ENCODE data around the gene RHD.
A peak's percentile ranks its signal among the peaks of the same experiment; 100 is the strongest.

The RHD gene

DNA sequence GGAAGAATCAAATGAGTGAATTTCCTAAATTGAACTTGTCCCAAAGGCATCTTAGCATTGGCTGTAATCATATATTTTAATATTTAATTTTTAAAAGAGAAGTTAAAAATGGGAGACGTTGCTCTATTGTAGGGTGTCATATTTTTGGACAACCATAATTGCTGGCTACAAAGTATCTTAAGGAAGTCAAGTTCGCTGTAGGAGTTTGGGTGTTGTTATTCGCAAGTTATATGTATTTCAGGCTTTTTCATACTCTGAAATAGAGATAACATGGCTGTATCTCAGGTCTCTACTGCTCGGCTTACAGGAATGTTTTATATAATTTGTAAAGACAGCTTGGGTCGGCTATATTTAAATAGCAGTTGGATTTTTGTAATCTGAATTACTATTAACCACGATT, 66.7 kb downstream of the RHD start:
- peak overlapping the region; percentile 91 for H3K4me3 ChIP-seq (ENCODE audit: insufficient read length, low read depth)
- no peaks in the 10 kb centered on the region for H3K27me3 ChIP-seq (ENCODE audit: insufficient read depth, insufficient read length)
- no peak for DNase-seq (ENCODE audit: low read depth, low spot score)
- TF ChIP-seq ZNF274 (IDR thresholded peaks at IDR 0.05; ENCODE audit: low read depth, low read length) (no peak), YY1 (IDR thresholded peaks at IDR 0.05; ENCODE audit: insufficient read depth, insufficient read length) (no peak), SUZ12 (IDR thresholded peaks at IDR 0.05; ENCODE audit: extremely low read depth, insufficient read depth, insufficient read length) (no peak)
- no peaks in the 10 kb centered on the region for H3K9me3 ChIP-seq (ENCODE audit: insufficient read depth, low read length)
- H3K9ac ChIP-seq (ENCODE audit: insufficient read length, low read depth) = peak overlapping the region; percentile 98
- no peaks in the 10 kb centered on the region for H3K4me1 ChIP-seq (ENCODE audit: insufficient read depth, insufficient read length)
- H3K36me3 ChIP-seq (ENCODE audit: insufficient read depth, insufficient read length, low read length) = peaks cover 32% of the 10 kb centered on the region

DNA sequence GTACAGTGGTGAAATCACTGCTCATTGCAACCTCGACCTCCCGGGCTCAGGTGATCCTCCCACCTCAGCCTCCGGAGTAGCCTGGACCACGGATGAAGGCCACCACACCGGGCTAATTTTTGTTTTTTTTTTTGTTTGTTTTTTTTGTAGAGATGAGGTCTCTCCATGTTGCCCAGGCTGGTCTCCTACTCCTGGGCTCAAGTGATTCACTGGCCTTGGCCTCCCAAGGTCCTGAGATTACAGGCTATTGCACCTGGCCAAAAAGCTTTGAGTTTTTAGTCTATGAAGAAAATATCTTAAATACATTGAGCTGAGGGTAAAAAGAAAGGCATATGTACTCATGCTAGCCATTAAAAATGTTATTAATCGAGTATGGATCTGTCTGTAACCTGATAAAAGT, 69.4 kb downstream of the RHD start:
- no peaks in the 10 kb centered on the region for H3K27me3 ChIP-seq (ENCODE audit: insufficient read depth, insufficient read length)
- no peak for DNase-seq (ENCODE audit: low read depth, low spot score)
- peaks cover 55% of the 10 kb centered on the region for H3K36me3 ChIP-seq (ENCODE audit: insufficient read depth, insufficient read length, low read length)
- H3K4me3 ChIP-seq (ENCODE audit: insufficient read length, low read depth) = no peak overlapping the region
- H3K4me1 ChIP-seq (ENCODE audit: insufficient read depth, insufficient read length) = no peaks in the 10 kb centered on the region
- TF ChIP-seq SUZ12 (IDR thresholded peaks at IDR 0.05; ENCODE audit: extremely low read depth, insufficient read depth, insufficient read length) (no peak), YY1 (IDR thresholded peaks at IDR 0.05; ENCODE audit: insufficient read depth, insufficient read length) (no peak), ZNF274 (IDR thresholded peaks at IDR 0.05; ENCODE audit: low read depth, low read length) (no peak)
- no peak overlapping the region for H3K9ac ChIP-seq (ENCODE audit: insufficient read length, low read depth)
- no peaks in the 10 kb centered on the region for H3K9me3 ChIP-seq (ENCODE audit: insufficient read depth, low read length)

DNA sequence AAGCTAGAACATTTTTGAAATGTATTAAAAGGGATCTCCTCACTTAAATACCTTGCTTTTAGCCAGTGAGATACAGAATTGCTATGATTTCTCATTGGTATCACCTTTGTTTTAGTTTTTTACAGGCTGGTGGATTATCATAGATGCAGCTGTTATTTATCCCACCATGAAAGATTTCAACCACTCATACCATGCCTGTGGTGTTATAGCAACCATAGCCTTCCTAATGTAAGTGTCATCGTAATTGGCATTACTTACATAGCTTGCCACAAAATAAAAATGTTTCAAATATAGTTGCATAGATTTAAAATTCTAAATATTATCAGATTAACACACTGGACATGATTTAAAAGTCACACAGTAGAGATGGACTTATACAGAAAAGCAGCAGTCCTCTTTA, 70.5 kb downstream of the RHD start:
- no peak for DNase-seq (ENCODE audit: low read depth, low spot score)
- H3K27me3 ChIP-seq (ENCODE audit: insufficient read depth, insufficient read length) = no peaks in the 10 kb centered on the region
- no peaks in the 10 kb centered on the region for H3K4me1 ChIP-seq (ENCODE audit: insufficient read depth, insufficient read length)
- TF ChIP-seq ZNF274 (IDR thresholded peaks at IDR 0.05; ENCODE audit: low read depth, low read length) = no peak
- no peak for TF ChIP-seq SUZ12 (IDR thresholded peaks at IDR 0.05; ENCODE audit: extremely low read depth, insufficient read depth, insufficient read length)
- TF ChIP-seq YY1 (IDR thresholded peaks at IDR 0.05; ENCODE audit: insufficient read depth, insufficient read length) = no peak
- no peaks in the 10 kb centered on the region for H3K9me3 ChIP-seq (ENCODE audit: insufficient read depth, low read length)
- peaks cover 63% of the 10 kb centered on the region for H3K36me3 ChIP-seq (ENCODE audit: insufficient read depth, insufficient read length, low read length)
- no peak overlapping the region for H3K4me3 ChIP-seq (ENCODE audit: insufficient read length, low read depth)
- no peak overlapping the region for H3K9ac ChIP-seq (ENCODE audit: insufficient read length, low read depth)

DNA sequence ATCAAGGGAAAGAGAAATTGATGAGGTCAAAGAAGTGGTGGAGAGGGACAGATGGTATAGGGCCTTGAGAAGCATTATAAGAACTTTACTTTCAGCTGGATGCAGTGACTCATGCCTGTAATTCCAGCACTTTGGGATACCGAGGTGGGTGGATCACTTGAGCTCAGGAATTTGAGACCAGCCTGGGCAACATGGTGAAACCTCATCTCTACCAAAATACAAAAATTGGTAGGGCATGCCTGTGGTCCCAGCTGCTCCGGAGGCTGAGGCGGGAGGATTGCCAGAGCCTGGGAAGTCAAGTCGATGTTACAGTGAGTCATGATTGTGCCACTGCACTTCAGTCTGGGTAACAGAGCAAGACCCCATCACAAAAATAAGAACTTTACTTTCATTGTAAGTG, 71.6 kb downstream of the RHD start:
- Histone ChIP-seq H3K4me1 (ENCODE audit: insufficient read depth, insufficient read length) (no peaks in the 10 kb centered on the region), H3K36me3 (ENCODE audit: insufficient read depth, insufficient read length, low read length) (peaks cover 72% of the 10 kb centered on the region), H3K9me3 (ENCODE audit: insufficient read depth, low read length) (no peaks in the 10 kb centered on the region), H3K27me3 (ENCODE audit: insufficient read depth, insufficient read length) (no peaks in the 10 kb centered on the region), H3K9ac (ENCODE audit: insufficient read length, low read depth) (no peak overlapping the region), H3K4me3 (ENCODE audit: insufficient read length, low read depth) (no peak overlapping the region)
- TF ChIP-seq YY1 (IDR thresholded peaks at IDR 0.05; ENCODE audit: insufficient read depth, insufficient read length) = no peak
- TF ChIP-seq ZNF274 (IDR thresholded peaks at IDR 0.05; ENCODE audit: low read depth, low read length) = no peak
- no peak for TF ChIP-seq SUZ12 (IDR thresholded peaks at IDR 0.05; ENCODE audit: extremely low read depth, insufficient read depth, insufficient read length)
- no peak for DNase-seq (ENCODE audit: low read depth, low spot score)

DNA sequence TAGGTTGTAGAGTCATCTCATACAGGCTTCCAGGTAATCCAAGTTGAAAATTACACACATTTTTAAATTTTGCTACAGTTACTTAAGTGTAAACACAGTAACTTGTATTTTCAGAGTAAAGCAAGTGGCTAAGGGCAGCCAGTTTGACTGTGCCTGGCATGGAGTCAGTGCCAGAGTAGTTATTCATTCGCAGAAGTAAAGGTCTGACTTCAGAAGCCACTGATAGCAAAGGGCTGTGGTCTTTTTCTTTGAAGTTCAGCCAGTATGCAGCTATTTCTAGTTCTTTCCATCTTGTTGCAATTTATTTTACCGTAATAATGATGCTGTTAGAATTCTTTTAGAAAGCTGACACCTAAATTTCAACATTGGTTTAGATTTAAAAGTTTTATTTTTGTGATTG, 75.2 kb downstream of the RHD start:
- no peak overlapping the region for H3K9ac ChIP-seq (ENCODE audit: insufficient read length, low read depth)

DNA sequence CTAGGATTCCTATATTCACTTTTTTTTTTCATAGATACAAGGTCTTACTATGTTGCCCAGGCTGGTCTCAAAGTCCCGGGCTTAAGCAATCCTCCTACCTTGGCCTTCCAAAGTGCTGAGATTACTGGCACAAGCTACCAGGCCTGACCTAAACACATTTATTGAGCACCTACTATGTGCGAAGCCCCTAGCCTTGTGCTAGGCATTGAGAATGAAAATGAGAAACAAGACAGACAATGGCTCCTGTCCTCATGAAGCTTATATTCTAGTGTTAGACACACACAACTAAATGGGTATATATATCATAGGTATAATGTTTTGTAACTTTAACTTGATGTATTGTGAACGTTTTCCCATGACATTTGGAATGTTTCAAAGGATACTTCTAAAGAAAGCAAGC, 77.3 kb downstream of the RHD start:
- Histone ChIP-seq H3K9ac (ENCODE audit: insufficient read length, low read depth) (no peak overlapping the region), H3K36me3 (ENCODE audit: insufficient read depth, insufficient read length, low read length) (peaks cover 79% of the 10 kb centered on the region), H3K4me3 (ENCODE audit: insufficient read length, low read depth) (no peak overlapping the region), H3K4me1 (ENCODE audit: insufficient read depth, insufficient read length) (no peaks in the 10 kb centered on the region), H3K27me3 (ENCODE audit: insufficient read depth, insufficient read length) (no peaks in the 10 kb centered on the region), H3K9me3 (ENCODE audit: insufficient read depth, low read length) (no peaks in the 10 kb centered on the region)
- no peak for DNase-seq (ENCODE audit: low read depth, low spot score)
- TF ChIP-seq YY1 (IDR thresholded peaks at IDR 0.05; ENCODE audit: insufficient read depth, insufficient read length) (no peak), ZNF274 (IDR thresholded peaks at IDR 0.05; ENCODE audit: low read depth, low read length) (no peak), SUZ12 (IDR thresholded peaks at IDR 0.05; ENCODE audit: extremely low read depth, insufficient read depth, insufficient read length) (no peak)

More for the DNA sequence above, 75.2 kb downstream of the RHD start:
- H3K36me3 ChIP-seq (ENCODE audit: insufficient read depth, insufficient read length, low read length) = peaks cover 78% of the 10 kb centered on the region
- TF ChIP-seq SUZ12 (IDR thresholded peaks at IDR 0.05; ENCODE audit: extremely low read depth, insufficient read depth, insufficient read length) = no peak
- no peak for DNase-seq (ENCODE audit: low read depth, low spot score)
- H3K4me1 ChIP-seq (ENCODE audit: insufficient read depth, insufficient read length) = no peaks in the 10 kb centered on the region
- H3K4me3 ChIP-seq (ENCODE audit: insufficient read length, low read depth) = no peak overlapping the region
- H3K9me3 ChIP-seq (ENCODE audit: insufficient read depth, low read length) = no peaks in the 10 kb centered on the region
- no peaks in the 10 kb centered on the region for H3K27me3 ChIP-seq (ENCODE audit: insufficient read depth, insufficient read length)

DNA sequence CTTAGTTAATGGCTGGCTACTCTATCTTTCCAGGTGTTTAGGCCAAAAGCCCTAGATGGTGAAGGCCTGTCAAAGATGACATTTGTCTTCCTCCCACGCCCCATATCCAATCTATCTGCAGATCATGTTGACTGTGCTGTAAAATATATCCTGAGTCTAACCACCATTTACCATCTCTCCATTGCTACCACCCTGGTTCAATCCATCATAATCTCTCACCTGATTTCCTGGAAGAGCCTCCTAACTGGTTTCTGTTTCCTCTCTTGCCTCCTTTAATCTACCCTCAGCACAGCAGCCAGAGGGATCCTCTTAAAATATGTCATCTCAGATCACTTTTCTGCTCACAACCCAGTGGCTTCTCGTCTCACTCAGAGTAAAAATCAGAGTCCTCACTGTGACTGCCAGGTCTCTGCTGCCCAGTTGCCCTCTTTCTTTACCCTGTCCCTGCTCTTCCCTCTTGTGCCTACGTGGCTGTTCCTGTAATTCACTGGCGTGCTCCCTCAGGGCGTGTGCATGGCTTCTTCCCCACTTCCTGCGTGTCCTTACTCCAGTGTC, 83.6 kb downstream of the RHD start:
- Histone ChIP-seq H3K9me3 (ENCODE audit: insufficient read depth, low read length) (no peaks in the 10 kb centered on the region), H3K4me1 (ENCODE audit: insufficient read depth, insufficient read length) (no peaks in the 10 kb centered on the region), H3K9ac (ENCODE audit: insufficient read length, low read depth) (no peak overlapping the region), H3K4me3 (ENCODE audit: insufficient read length, low read depth) (no peak overlapping the region), H3K27me3 (ENCODE audit: insufficient read depth, insufficient read length) (no peaks in the 10 kb centered on the region), H3K36me3 (ENCODE audit: insufficient read depth, insufficient read length, low read length) (peaks cover 81% of the 10 kb centered on the region)
- DNase-seq (ENCODE audit: low read depth, low spot score) = no peak
- no peak for TF ChIP-seq ZNF274 (IDR thresholded peaks at IDR 0.05; ENCODE audit: low read depth, low read length)
- TF ChIP-seq SUZ12 (IDR thresholded peaks at IDR 0.05; ENCODE audit: extremely low read depth, insufficient read depth, insufficient read length) = no peak
- no peak for TF ChIP-seq YY1 (IDR thresholded peaks at IDR 0.05; ENCODE audit: insufficient read depth, insufficient read length)
